Measurements from ENCODE around the gene GMDS.

Gene GMDS

DNA sequence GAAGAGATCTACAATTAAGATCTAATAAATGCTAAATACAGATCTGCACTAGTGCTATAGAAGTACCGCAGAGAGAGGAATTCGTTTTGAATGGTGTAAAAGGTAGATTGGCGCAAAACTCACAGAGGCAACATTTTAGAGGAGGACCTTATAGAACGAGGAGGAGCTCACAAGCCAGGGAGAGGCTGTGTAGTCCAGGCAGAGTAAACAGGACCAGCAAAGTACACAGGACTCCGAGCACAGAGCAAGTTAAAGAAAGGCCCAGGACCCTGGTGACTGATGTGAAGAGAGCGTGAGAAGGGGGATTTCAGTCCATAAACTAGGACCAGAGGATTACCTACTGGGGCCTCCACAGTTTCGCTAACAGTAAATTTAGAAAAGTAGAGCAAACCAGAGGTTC is 433.4 kb downstream of the GMDS start:
- H3K36me3 ChIP-seq (ENCODE audit: insufficient read depth), result no peaks in the 10 kb centered on the region
- H3K9ac ChIP-seq, result no peak overlapping the region
- no peak overlapping the region for H3K4me3 ChIP-seq (IDR thresholded peaks at IDR 0.05; ENCODE audit: insufficient read depth, low read depth, low read length)
- no peak overlapping the region for H3K27ac ChIP-seq
- H3K4me2 ChIP-seq, result no peak overlapping the region
- H4K20me1 ChIP-seq (ENCODE audit: insufficient read depth), result no peaks in the 10 kb centered on the region
- H3K27me3 ChIP-seq (ENCODE audit: insufficient read depth, low read depth), result no peaks in the 10 kb centered on the region
- no peaks in the 10 kb centered on the region for H3K79me2 ChIP-seq (ENCODE audit: insufficient read depth, low read depth)
- TF ChIP-seq, protein P1, sequence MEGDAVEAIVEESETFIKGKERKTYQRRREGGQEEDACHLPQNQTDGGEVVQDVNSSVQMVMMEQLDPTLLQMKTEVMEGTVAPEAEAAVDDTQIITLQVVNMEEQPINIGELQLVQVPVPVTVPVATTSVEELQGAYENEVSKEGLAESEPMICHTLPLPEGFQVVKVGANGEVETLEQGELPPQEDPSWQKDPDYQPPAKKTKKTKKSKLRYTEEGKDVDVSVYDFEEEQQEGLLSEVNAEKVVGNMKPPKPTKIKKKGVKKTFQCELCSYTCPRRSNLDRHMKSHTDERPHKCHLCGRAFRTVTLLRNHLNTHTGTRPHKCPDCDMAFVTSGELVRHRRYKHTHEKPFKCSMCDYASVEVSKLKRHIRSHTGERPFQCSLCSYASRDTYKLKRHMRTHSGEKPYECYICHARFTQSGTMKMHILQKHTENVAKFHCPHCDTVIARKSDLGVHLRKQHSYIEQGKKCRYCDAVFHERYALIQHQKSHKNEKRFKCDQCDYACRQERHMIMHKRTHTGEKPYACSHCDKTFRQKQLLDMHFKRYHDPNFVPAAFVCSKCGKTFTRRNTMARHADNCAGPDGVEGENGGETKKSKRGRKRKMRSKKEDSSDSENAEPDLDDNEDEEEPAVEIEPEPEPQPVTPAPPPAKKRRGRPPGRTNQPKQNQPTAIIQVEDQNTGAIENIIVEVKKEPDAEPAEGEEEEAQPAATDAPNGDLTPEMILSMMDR (conservative IDR thresholded peaks at IDR 0.05; ENCODE audit: low read depth, low read length), result no peak
- H3K4me1 ChIP-seq (ENCODE audit: low read depth, poor library complexity, severe bottlenecking), result peaks cover 6% of the 10 kb centered on the region
- H2AFZ ChIP-seq (ENCODE audit: low read depth), result no peak overlapping the region

DNA sequence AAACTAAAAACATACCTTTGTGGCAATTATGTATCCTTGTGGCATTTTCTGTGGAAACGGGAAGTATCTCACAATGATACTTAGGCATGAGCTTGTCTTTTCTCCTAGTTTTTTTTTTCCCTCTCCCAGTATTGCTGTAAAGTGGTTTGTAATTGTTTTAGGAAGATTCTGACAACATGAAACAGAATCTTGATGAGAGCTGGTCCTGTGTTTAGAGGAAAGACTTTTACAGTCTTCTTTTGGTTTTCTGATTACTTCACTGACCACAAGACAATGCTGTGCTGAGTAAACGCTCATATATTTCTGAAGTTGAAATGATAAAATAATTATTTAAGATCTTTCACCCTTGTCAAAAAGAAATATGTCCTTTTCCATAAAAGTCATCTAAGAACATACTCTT is 434.5 kb downstream of the GMDS start:
- H3K79me2 ChIP-seq (ENCODE audit: insufficient read depth, low read depth), result no peaks in the 10 kb centered on the region
- H3K4me2 ChIP-seq, result no peak overlapping the region
- peaks cover 6% of the 10 kb centered on the region for H3K4me1 ChIP-seq (ENCODE audit: low read depth, poor library complexity, severe bottlenecking)
- H2AFZ ChIP-seq (ENCODE audit: low read depth), result no peak overlapping the region
- TF ChIP-seq, protein P1 (conservative IDR thresholded peaks at IDR 0.05; ENCODE audit: low read depth, low read length), result no peak
- no peak overlapping the region for H3K27ac ChIP-seq
- no peaks in the 10 kb centered on the region for H3K36me3 ChIP-seq (ENCODE audit: insufficient read depth)
- H3K9ac ChIP-seq, result no peak overlapping the region
- H4K20me1 ChIP-seq (ENCODE audit: insufficient read depth), result no peaks in the 10 kb centered on the region
- H3K4me3 ChIP-seq (IDR thresholded peaks at IDR 0.05; ENCODE audit: insufficient read depth, low read depth, low read length), result no peak overlapping the region
- no peaks in the 10 kb centered on the region for H3K27me3 ChIP-seq (ENCODE audit: insufficient read depth, low read depth)

DNA sequence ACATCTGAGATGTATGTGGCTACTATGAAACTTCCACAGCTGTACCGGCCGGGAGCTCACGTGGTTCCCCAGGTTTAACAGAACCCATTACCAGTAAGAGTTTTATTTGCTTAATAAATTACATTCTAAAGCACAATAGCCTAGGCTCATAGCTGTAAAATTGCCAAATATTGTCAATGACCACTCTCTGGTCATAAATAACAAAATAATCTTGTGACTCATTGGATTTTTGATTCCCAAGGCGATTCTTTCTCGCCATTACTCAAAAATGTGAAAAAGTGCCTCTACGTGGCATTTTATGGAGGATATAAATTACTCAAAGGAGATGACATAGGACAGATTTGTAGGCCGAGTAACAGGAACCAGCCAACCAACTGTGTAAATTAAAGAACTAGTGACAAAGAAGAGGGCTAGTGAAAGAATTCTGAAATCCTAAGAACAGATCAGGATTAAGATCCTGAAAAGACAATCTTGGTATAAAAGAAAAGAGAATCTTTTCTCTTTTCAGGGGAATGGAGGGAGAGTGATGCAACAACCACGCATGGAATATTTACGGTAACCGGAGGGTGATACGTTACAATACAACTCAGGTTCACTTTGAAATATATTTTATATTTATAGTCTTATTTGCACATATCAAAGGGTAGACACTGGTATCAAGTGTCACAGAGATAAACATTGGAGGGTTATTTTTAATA is 436.0 kb downstream of the GMDS start:
- Histone ChIP-seq H3K4me3 (IDR thresholded peaks at IDR 0.05; ENCODE audit: insufficient read depth, low read depth, low read length) (no peak overlapping the region), H3K79me2 (ENCODE audit: insufficient read depth, low read depth) (no peaks in the 10 kb centered on the region), H2AFZ (ENCODE audit: low read depth) (no peak overlapping the region), H3K4me2 (no peak overlapping the region), H3K4me1 (ENCODE audit: low read depth, poor library complexity, severe bottlenecking) (peaks cover 6% of the 10 kb centered on the region), H4K20me1 (ENCODE audit: insufficient read depth) (no peaks in the 10 kb centered on the region), H3K36me3 (ENCODE audit: insufficient read depth) (no peaks in the 10 kb centered on the region), H3K27me3 (ENCODE audit: insufficient read depth, low read depth) (no peaks in the 10 kb centered on the region), H3K9ac (no peak overlapping the region), H3K27ac (no peak overlapping the region)
- TF ChIP-seq, protein P1 (conservative IDR thresholded peaks at IDR 0.05; ENCODE audit: low read depth, low read length), result no peak

DNA sequence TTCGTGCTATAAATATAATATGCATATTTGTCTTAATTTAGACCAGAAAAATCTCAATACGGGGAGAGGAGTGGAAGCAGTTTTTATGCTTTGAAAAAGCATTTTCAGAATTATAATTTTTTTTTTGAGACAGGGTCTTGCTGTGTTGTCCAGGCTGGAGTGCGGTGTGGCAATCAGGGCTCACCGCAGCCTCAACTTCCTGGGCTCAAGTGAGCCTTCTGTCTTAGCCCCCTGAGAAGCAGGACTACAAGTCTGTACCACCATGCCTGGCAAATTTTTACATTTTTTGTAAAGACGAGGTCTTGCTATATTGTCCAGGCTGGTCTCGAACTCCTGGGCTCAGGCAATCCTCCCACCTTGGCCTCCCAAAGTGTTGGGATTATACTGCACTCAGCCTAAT is 438.5 kb downstream of the GMDS start:
- no peak overlapping the region for H2AFZ ChIP-seq (ENCODE audit: low read depth)

More for the DNA sequence above, 438.5 kb downstream of the GMDS start:
- no peaks in the 10 kb centered on the region for H3K27me3 ChIP-seq (ENCODE audit: insufficient read depth, low read depth)
- H4K20me1 ChIP-seq (ENCODE audit: insufficient read depth), result no peaks in the 10 kb centered on the region
- H3K9ac ChIP-seq, result no peak overlapping the region
- H3K4me1 ChIP-seq (ENCODE audit: low read depth, poor library complexity, severe bottlenecking), result peaks cover 6% of the 10 kb centered on the region
- H3K4me3 ChIP-seq (IDR thresholded peaks at IDR 0.05; ENCODE audit: insufficient read depth, low read depth, low read length), result no peak overlapping the region
- no peaks in the 10 kb centered on the region for H3K79me2 ChIP-seq (ENCODE audit: insufficient read depth, low read depth)
- no peak overlapping the region for H3K4me2 ChIP-seq
- no peaks in the 10 kb centered on the region for H3K36me3 ChIP-seq (ENCODE audit: insufficient read depth)
- H3K27ac ChIP-seq, result no peak overlapping the region
- TF ChIP-seq, protein P1 (conservative IDR thresholded peaks at IDR 0.05; ENCODE audit: low read depth, low read length), result no peak

All from KMS-11 (cell line).